Measurements from ENCODE around the gene ATP9B. TPM values are rescaled to one million over a fixed set of nuclear protein-coding genes. Genes with fewer than 3 reads are reported as not detected.

Gene ATP9B
- total and polyA plus RNA-seq, 4 donors: 7.1 to 31.4 (median 15.5) TPM

GRCh38 chr18:79229431-79229830, 160.2 kb downstream of the ATP9B start:
- H3K9ac ChIP-seq (ENCODE audit: low read depth in 1 of 2, low read length in 2 of 2): no peak overlapping the region
- H3K4me3 ChIP-seq (ENCODE audit: low read depth in 1 of 3, low read length in 3 of 3): no peak overlapping the region
- no peak for TF ChIP-seq CTCF (IDR thresholded peaks at IDR 0.05; ENCODE audit: low read depth, low read length, missing input control)
- no peak for TF ChIP-seq RAD21 (IDR thresholded peaks at IDR 0.05)
- H3K27ac ChIP-seq (ENCODE audit: low read depth in 1 of 2, low read length in 2 of 2): no peak overlapping the region
- no peak for DNase-seq (ENCODE audit: low spot score)
- peaks cover 0 to 3% (median 0%) of the 10 kb centered on the region in 4 donors for H3K36me3 ChIP-seq (ENCODE audit: control insufficient read depth in 4 of 4, insufficient read depth in 3 of 4, low read depth in 1 of 4, low read length in 3 of 4)
- H3K4me1 ChIP-seq (ENCODE audit: control insufficient read depth in 4 of 4, insufficient read depth in 4 of 4, low read length in 3 of 4): no peaks in the 10 kb centered on the region
- H3K27me3 ChIP-seq (ENCODE audit: control insufficient read depth in 4 of 4, insufficient read depth in 4 of 4, low read length in 3 of 4): no peaks in the 10 kb centered on the region
- no peaks in the 10 kb centered on the region for H3K9me3 ChIP-seq (ENCODE audit: control insufficient read depth in 4 of 4, low read length in 3 of 4)
- WGBS: 98% methylated on average over 6 of the region's 6 CpGs

GRCh38 chr18:79234438-79234837, 165.2 kb downstream of the ATP9B start:
- Histone ChIP-seq H3K9ac (ENCODE audit: low read depth in 1 of 2, low read length in 2 of 2) (no peak overlapping the region), H3K4me1 (ENCODE audit: control insufficient read depth in 4 of 4, insufficient read depth in 4 of 4, low read length in 3 of 4) (no peaks in the 10 kb centered on the region), H3K27me3 (ENCODE audit: control insufficient read depth in 4 of 4, insufficient read depth in 4 of 4, low read length in 3 of 4) (no peaks in the 10 kb centered on the region), H3K36me3 (ENCODE audit: control insufficient read depth in 4 of 4, insufficient read depth in 3 of 4, low read depth in 1 of 4, low read length in 3 of 4) (peaks cover 0 to 2% (median 0%) of the 10 kb centered on the region in 4 donors), H3K9me3 (ENCODE audit: control insufficient read depth in 4 of 4, low read length in 3 of 4) (no peaks in the 10 kb centered on the region), H3K4me3 (ENCODE audit: low read depth in 1 of 3, low read length in 3 of 3) (no peak overlapping the region), H3K27ac (ENCODE audit: low read depth in 1 of 2, low read length in 2 of 2) (no peak overlapping the region)
- WGBS: 96% methylated on average over 14 of the region's 14 CpGs
- TF ChIP-seq FOXA2 (IDR thresholded peaks at IDR 0.05) (no peak), NR2F2 (IDR thresholded peaks at IDR 0.05) (no peak), HNF4A (conservative IDR thresholded peaks at IDR 0.05) (no peak), JUND (IDR thresholded peaks at IDR 0.05) (no peak), ZBTB33 (IDR thresholded peaks at IDR 0.05) (no peak), FOXA1 (IDR thresholded peaks at IDR 0.05) (no peak), SP1 (IDR thresholded peaks at IDR 0.05) (no peak), YY1 (IDR thresholded peaks at IDR 0.05) (no peak), TAF1 (conservative IDR thresholded peaks at IDR 0.05) (no peak), REST (IDR thresholded peaks at IDR 0.05) (no peak), MAX (IDR thresholded peaks at IDR 0.05) (no peak), RXRA (IDR thresholded peaks at IDR 0.05) (no peak)
- no peak for DNase-seq (ENCODE audit: low spot score)

All from liver (tissue), 9 donors.